PFSK-1 (cell line): ENCODE results near the gene CLEC5A.

Source experiments
- POLR2AphosphoS5 ChIP-seq: IDR thresholded peaks from 2 replicates; pipeline ENCODE4 v1.6.1; 2012; ENCODE audit warnings: low read depth, mild to moderate bottlenecking, control low read depth, low read length, moderate library complexity
- REST ChIP-seq, 2 experiments: IDR thresholded peaks; 2 replicates each; pipeline versions ENCODE4 v1.6.1 to v1.8.0; 2011 to 2012; ENCODE audit warnings: low read depth in 2 of 2, low read length in 2 of 2, control low read depth in 1 of 2, inconsistent platforms in 1 of 2, mild to moderate bottlenecking in 1 of 2, moderate library complexity in 1 of 2; ENCODE audit not compliant: insufficient read depth in 1 of 2
- SIN3A ChIP-seq: IDR thresholded peaks from 2 replicates; pipeline ENCODE4 v1.6.1; 2012; ENCODE audit warnings: mild to moderate bottlenecking, low read length, moderate library complexity, borderline replicate concordance; ENCODE audit not compliant: insufficient read depth
- TAF1 ChIP-seq: IDR thresholded peaks from 2 replicates; pipeline ENCODE4 v1.6.1; 2012; ENCODE audit warnings: low read length, control low read depth, borderline replicate concordance; ENCODE audit not compliant: insufficient read depth

- no peak for TF ChIP-seq POLR2AphosphoS5
- TF ChIP-seq TAF1, result no peak
- no peak for TF ChIP-seq REST (IDR thresholded peaks at IDR 0.05; ENCODE audit: insufficient read depth in 1 of 2, low read depth in 2 of 2, low read length in 2 of 2)
- no peak for TF ChIP-seq SIN3A
Observed at GRCh38 chr7:141954334-141954733, 7.6 kb upstream of the CLEC5A start.
